ENCODE data around the gene EMILIN1.
"Not testable (repeated sequence)": the region's sequence is repeated elsewhere in the genome, so short reads cannot be mapped to it uniquely, and the experiment has no call there.

Gene EMILIN1

GRCh38 chr2:27054721-27055120, 23.7 kb upstream of the EMILIN1 start:
- no peak for DNase-seq

DNA sequence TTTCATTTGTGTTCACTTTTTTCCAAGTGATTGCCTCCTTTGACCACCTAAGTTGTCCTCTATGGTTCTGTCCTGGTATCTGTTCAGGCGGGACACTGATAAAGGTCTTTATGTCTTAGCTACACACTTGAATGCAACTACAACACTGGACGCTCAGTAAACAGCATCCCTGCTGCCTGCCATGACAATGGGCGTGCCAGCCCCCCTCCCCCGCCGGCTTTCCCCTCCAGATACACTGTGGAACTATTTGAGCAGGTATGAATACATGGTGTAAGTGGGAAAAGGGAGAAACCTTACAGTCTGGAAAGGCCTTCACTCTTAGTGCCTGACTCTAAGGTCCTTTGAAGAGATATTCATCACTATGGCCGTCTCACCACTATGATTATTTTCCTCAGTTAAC, 21.2 kb upstream of the EMILIN1 start:
- DNase-seq, result no peak

DNA sequence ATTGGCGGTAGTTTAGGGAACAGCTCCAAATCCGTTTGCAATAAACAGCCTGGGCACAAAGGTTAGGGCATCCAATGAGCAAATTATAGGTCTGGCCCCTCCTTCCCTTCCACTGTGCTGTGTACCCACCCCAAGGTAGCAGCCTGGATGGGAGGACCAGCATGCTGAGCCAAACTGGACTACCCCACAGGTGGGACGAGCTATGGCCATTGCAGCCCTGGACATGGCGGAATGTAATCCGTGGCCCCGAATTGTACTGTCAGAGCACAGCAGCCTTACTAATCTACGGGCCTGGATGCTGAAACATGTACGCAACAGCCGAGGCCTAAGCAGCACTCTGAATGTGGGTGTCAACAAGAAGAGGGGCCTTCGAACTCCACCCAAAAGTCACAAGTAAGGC, 20.2 kb upstream of the EMILIN1 start:
- no peak for DNase-seq

DNA sequence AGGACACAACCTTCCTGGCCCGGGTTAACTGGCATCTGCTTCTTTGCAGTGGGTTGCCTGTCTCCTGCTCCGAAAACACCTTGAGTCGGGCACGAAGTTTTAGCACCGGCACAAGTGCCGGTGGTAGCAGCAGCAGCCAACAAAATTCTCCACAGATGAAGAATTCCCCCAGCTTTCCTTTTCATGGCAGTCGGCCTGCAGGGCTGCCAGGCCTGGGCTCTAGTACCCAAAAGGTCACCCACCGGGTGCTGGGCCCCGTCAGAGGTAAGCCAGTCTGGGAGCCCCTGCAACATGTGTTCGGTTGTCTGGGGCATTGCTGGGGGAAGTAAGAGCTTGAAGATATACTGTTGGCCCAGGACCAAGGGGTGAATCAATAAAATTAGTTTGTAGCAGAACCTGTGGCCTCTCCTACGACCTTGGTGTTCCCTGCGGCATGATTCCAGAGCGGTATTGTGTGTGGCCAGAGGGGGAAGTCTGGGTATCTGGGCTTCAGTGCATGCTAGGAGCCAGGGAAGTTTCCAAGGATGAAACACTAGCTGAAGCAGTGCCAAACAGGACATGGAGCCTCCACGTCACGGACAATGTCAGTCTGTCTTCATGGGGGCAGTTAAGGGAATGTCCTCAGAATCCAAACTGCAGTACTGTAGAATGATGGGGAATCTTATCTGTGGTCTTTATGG, 19.1 kb upstream of the EMILIN1 start:
- no peak for DNase-seq

DNA sequence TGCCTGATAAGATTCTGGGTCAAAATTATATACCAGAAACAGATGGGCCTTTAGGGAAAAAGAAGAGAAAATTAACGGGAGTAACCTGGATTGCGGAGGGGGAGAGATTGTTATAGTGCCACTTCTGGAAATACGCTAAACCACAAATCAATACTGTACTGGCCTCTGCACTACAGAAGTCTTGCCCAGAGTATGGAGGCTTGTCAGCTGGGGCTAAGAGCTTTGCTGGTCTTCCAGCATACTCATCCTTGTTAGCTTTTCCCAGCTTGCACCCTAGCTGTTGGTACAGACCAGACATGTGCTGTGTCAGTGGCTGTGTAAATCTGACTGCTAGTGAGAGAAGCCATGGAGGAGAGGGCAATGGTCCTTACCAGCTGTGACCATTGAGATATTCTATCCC, 18.1 kb upstream of the EMILIN1 start:
- no peak for DNase-seq

DNA sequence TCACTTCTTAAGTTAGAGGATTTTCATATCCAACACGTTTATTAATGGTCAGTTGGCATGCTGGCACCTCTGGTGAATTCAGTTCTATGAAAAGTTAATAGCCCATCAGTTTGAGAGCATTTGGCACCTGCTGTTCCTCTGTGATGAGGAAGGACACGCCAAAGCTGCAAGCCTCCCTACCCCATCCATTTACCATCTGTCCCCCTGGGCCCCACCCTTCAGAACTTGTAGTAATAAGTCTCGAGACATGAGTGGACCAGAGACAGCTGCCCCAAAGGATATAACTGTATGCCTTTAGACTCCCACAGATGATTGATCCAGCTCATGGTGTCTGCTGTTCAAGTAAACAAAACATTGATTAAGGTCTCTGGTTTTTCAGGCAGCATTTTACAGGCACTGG, 13.3 kb upstream of the EMILIN1 start:
- no peak for DNase-seq

GRCh38 chr2:27067385-27067784, 11.0 kb upstream of the EMILIN1 start:
- DNase-seq, result no peak

GRCh38 chr2:27069436-27069835, 9.0 kb upstream of the EMILIN1 start:
- DNase-seq, result no peak

DNA sequence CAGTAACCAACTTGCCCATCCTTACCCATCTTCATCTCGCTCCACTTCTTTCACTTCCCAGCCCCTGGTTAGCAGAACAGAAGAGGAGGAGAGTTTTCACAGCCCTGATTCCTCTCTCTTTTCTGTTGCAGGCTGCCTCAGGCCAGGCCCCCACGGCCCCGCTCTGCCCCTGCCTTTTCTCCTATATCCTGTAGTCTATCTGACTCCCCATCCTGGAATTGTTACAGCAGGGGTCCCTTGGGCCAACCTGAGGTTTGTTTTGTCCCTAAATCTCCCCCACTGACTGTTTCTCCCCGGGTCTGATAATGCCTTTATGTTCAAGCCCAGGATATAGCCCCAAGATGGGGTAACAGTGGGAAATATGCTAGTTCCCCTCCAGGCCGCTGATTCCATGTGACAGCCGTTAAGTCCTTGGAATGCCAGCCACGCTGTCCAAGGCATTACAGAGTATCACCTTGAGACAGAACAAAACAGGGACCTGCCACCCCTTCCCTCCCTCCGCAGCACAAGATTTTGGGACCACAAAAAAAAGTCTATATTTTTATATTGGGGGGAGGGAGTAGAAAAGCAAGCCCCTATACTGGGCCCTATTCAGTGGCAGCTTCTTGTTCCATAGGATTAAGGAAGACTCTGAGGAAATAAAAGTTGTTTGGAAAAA, 8.3 kb upstream of the EMILIN1 start:
- no peak for DNase-seq

DNA sequence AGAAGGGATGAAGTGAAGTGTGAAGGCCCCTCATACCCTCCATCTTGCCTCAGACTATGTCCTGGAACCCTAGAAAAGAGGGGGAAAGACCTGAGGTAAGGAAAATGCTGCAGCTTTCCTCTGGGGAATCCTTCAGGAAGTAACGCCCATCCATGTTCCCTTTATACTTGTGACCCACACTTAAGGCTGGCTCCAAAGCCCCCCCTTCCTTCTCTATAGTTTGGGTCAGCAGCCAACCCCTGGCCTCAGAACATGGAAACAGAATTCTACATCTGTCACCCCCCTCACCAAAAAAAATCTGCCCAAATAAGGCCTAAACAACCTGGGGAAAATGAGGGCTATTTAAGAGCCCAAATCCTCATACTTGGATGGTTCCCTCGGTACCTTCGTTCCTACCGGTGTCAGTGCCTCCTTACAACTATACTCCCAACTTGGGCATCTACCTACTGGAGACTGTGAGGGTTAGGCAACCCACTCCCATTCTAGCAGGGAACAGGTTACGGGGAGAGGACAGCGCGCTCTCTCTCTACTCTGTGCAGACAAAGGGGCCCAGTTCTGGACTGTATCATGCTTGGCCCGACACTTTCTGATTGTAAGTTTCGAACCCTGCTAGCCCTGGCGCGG, 7.7 kb upstream of the EMILIN1 start:
- no peak for DNase-seq

GRCh38 chr2:27071277-27071989, 7.0 kb upstream of the EMILIN1 start, which contains the start of gene OST4:
OST4 (minus strand) TSS chr2:27071654.
- peak; percentile 94 for DNase-seq

DNA sequence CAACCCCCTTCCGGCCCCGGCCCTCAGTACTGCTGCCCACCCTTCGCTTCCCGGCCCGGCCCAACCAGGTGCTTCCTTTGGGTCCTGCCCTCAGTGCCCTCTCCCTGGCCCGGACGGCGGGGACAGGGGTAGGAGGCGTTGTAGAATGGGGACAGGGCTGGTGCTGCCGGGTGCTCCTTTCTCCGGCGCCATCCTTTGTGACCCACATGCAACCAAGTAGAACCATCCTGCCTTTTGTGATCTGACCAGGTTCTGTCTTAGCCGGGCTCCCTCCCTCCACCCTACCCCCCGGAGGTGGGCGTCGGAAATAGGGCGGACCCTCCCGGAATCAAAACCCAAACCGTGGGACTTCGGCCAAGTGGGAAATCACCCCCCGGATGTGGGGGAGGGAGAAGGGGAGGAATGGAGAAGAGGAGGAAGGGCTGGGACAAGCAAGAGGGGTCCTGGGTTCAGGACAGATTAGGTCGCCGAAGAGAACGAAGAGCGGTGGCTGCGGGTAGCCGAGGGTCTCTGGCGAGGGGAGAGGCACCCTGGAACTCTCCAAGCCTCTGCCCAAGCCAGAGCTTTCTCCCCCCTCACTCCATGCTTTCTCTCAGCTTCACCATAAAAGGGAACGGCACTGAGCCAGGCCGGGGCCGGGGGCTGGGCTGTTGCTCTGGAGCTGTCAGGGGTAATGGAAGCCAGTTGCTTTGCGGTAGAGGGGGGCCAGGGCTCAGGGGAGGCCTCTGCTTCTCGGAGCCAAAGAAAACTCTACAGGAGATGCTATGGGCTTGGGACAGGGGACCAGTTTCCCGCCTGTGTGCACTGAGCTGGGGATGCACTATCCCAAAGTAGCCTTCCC, 6.2 kb upstream of the EMILIN1 start:
- DNase-seq, result peak; percentile 31

DNA sequence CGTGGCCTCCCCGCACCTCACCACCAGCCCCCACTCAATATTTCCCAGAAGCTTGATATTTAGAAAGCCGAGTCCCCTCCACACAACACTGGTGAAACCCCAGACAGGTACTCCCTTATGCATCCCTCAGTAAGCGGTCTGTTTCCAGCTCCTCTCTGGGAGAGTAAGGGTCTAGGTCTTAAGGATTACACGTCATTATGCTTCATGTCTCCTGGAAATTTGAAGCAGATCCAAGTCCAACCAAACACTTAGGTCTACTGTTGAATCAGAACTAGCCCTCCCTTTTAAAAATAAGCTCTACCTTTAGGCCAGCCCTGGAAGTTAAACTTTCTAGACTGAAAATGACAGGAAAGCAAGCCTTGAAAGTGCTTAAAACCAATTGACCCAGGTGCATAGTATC, 5.5 kb upstream of the EMILIN1 start:
- DNase-seq, result no peak

DNA sequence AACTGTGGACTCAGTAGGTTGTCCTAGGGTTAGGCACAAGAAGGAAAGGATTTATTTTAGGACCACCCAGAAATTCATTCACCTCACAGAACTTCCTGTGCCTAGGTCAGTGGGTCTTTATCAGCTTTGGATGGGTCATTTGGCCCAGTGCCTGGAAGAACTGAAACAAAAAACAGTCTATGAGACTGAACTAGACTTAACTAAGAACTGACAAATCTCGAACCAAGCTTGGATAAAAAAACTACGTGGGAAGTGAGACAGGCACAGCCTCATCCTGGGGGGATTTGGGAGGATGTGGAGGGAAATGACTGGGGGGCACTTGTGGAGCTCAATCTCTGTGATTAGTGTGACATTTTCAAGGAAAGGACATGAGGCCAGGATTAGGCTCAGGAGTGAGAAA, 4.6 kb upstream of the EMILIN1 start:
- DNase-seq, result no peak

DNA sequence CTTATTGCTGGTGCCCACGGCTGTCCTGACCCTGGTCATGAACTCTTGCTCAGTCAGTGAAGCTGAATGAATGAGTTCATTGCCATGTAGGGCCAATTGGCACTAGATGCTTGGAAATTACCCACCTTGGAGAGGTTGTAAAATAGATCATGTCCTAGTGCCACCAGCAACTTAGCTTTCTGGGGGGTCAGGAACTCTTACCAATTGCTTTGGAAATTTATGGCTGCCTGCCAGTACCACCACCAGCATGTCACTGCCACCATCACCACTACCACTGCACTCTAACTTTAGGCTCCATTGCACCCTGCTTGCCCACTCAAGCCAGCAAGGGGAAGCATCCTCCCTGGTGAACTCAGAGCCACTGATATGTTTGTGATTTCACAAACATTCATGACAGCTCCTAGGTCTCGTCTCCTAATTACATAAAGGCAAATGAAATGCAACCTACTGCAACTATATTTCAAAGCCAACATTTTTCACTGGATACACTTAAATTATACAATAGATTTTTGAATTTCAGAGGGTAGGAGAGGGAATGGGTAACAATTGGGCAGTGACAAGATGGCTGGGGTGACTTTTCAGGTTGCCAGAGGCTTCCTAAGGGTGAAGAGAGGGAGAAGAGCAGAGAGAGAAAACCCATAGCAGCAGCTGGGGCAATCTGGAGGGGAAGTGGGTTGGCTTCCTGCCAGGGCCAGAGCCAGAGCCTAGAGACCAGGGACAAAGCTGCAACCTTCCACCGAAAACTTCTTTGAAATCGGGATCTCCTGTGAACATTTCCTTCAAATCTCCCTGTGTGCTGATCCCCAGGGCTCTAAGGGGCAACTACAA, 3.5 kb upstream of the EMILIN1 start:
- peak; percentile 33 for DNase-seq

- not testable (repeated sequence) for DNase-seq
Observed at GRCh38 chr2:27075566-27075871, 2.9 kb upstream of the EMILIN1 start.

DNA sequence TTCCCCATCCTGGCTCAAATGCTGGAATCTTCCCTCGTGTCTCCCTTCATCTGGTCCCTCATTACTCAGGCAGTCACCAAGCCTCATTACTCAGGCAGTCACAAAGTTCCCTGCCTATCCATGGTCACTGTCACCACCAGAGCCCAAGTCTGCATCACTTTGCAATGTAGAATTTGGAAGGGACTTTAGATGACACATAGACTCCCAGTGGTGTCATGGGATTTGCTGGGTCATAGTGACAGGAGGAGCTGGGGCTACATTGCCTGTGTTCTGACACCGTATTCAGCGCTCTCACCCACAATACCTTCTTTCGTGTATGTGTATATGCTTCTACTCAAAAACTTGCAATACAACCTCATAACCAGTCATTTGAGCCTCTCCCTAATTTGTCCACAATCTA, 2.1 kb upstream of the EMILIN1 start:
- no peak for DNase-seq

DNA sequence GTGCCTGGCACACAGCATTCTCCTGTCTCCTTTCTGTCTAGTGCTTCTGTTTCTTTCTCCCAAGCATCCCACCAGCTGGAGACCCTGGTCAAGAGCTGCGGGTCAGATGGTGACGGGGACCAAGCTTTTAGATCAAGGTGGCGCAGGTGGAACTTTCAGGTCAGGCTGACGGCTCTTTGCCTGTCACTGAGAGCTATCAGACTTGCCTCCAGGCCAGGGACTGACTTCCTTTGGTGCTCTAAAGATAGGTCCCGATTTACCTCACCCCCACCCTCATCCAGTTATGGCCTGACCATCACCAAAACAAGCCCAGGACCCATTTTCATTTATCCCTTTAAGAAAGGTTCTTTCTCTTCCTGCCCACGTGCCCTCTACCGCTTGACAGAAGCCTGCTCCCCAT, 1.2 kb upstream of the EMILIN1 start:
- DNase-seq, result no peak

GRCh38 chr2:27079233-27080139, 1.1 kb downstream of the EMILIN1 start:
- no peak for DNase-seq

DNA sequence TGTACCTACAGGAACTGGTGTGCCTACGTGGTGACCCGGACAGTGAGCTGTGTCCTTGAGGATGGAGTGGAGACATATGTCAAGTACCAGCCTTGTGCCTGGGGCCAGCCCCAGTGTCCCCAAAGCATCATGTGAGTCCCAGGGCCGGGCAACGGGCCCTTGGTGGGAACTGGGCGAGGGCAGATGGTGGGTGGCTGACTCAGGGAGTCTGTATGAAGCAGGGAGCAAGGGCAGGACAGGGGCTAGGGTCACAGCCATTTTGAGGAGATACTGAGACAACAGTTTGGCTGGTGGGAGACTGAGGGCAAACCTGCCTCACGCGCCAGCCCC, 1.7 kb downstream of the EMILIN1 start:
- no peak for DNase-seq

DNA sequence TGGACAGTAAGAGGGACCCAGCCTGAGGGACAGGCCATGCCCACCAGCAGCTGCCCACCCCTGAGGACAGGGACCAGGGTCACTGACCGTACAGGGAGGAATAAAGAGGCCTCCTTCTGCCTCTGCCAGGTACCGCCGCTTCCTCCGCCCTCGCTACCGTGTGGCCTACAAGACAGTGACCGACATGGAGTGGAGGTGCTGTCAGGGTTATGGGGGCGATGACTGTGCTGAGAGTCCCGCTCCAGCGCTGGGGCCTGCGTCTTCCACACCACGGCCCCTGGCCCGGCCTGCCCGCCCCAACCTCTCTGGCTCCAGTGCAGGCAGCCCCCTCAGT, 2.2 kb downstream of the EMILIN1 start:
- DNase-seq, result no peak

Measured in activated CD4-positive, alpha-beta T cell treated with anti-CD3 and anti-CD28 coated beads, Interleukin-2, amount 50 U/mL, for 16 hours (primary cell).